GM19467 (cell line): ENCODE results near the gene SEC61A2.
"Not testable (repeated sequence)": the region's sequence is repeated elsewhere in the genome, so short reads cannot be mapped to it uniquely, and the experiment has no call there.

Experiments
- ATAC-seq: cut with Tn5 transposase; IDR thresholded peaks from one replicate; pipeline ENCODE4 v1.9.1; 2021; ENCODE audit warnings: mild to moderate bottlenecking, moderate library complexity; ENCODE audit not compliant: unreplicated experiment

Gene SEC61A2

GRCh38 chr10:12158111-12158510 lies 28.6 kb downstream of the SEC61A2 start:
- ATAC-seq, result no peak

GRCh38 chr10:12160664-12161063 lies 31.2 kb downstream of the SEC61A2 start:
- ATAC-seq, result no peak

GRCh38 chr10:12162927-12163326 lies 33.5 kb downstream of the SEC61A2 start:
- no peak for ATAC-seq

- no peak for ATAC-seq
These were observed 34.6 kb downstream of the SEC61A2 start for GRCh38 chr10:12164085-12164484.

- ATAC-seq, result no peak
These were observed 35.6 kb downstream of the SEC61A2 start for GRCh38 chr10:12165036-12165435.

GRCh38 chr10:12165999-12166775 lies 36.7 kb downstream of the SEC61A2 start:
- no peak for ATAC-seq

- not testable (repeated sequence) for ATAC-seq
These were observed 42.0 kb downstream of the SEC61A2 start for GRCh38 chr10:12171512-12171911.

- no peak for ATAC-seq
These were observed 48.2 kb downstream of the SEC61A2 start for GRCh38 chr10:12177642-12178041.

GRCh38 chr10:12179606-12180170 lies 50.2 kb downstream of the SEC61A2 start:
- ATAC-seq, result no peak

GRCh38 chr10:12180221-12180974 lies 50.9 kb downstream of the SEC61A2 start:
- ATAC-seq, result no peak

GRCh38 chr10:12181065-12181775 lies 51.7 kb downstream of the SEC61A2 start:
- no peak for ATAC-seq

GRCh38 chr10:12184165-12184564 lies 54.7 kb downstream of the SEC61A2 start:
- ATAC-seq, result no peak

- ATAC-seq, result no peak
These were observed 56.8 kb downstream of the SEC61A2 start for GRCh38 chr10:12186323-12186722.

GRCh38 chr10:12187321-12187905 lies 57.9 kb downstream of the SEC61A2 start:
- ATAC-seq, result no peak

- no peak for ATAC-seq
These were observed 59.2 kb downstream of the SEC61A2 start for GRCh38 chr10:12188656-12189055.

GRCh38 chr10:12189426-12189825 lies 59.9 kb downstream of the SEC61A2 start:
- no peak for ATAC-seq

- ATAC-seq, result no peak
These were observed 62.2 kb downstream of the SEC61A2 start for GRCh38 chr10:12191715-12192114.

- ATAC-seq, result no peak
These were observed 63.7 kb downstream of the SEC61A2 start for GRCh38 chr10:12193193-12193592.

- no peak for ATAC-seq
These were observed 65.3 kb downstream of the SEC61A2 start for GRCh38 chr10:12194752-12195271.

- ATAC-seq, result no peak
These were observed 65.8 kb downstream of the SEC61A2 start for GRCh38 chr10:12195281-12195602.
